SK-N-SH (cell line): Measurements from ENCODE around the gene FEV. TPM values are rescaled to one million over a fixed set of nuclear protein-coding genes. Genes with fewer than 3 reads are reported as not detected.

Experiments used
- CTCF ChIA-PET: fragments of 300-600, 350-600 bp; formaldehyde crosslinking; extraction: SDS; loops from one replicate; lab custom pipeline; 2021; lab: Yijun Ruan, JAX
- POLR2A ChIA-PET: fragments of 350-600 bp; sonication (Branson Sonifier 250); formaldehyde crosslinking; extraction: SDS; loops from one replicate; lab custom pipeline; 2020; ENCODE audit warnings: antibody characterized with exemption, inconsistent platforms; lab: Yijun Ruan, JAX
- DNase-seq: peaks from one replicate; pipeline ENCODE4 v3.0.0; 2012
- H2AFZ ChIP-seq: fragments of 200-600 bp; sonication (generic); 2 replicates; pipeline ENCODE4 v1.8.1; 2016; ENCODE audit warnings: antibody characterized with exemption, mild to moderate bottlenecking, low read depth
- H3F3A ChIP-seq: fragments of 200-600 bp; sonication (generic); replicated peaks from 2 replicates; pipeline ENCODE3; 2016; ENCODE audit warnings: antibody characterized with exemption, mild to moderate bottlenecking; ENCODE audit not compliant: insufficient read depth
- H3K27ac ChIP-seq, 2 experiments: fragments of 200-500 bp in 1 of 2; fragments of 200-600 bp in 1 of 2; sonication (Bioruptor generic) in 1 of 2; sonication (generic), shearing (Covaris generic) in 1 of 2; 2 replicates each; pipeline versions ENCODE4 v1.5.1 to v1.6.1; 2014 to 2016; ENCODE audit warnings: low read depth in 2 of 2, inconsistent platforms in 1 of 2, low read length in 1 of 2, mild to moderate bottlenecking in 1 of 2, mixed read lengths in 1 of 2
- H3K27me3 ChIP-seq: fragments of 200-600 bp; sonication (generic), shearing (Covaris generic); 2 replicates; pipeline ENCODE4 v1.6.1; 2016; ENCODE audit warnings: mixed run types; ENCODE audit not compliant: insufficient read depth
- H3K36me3 ChIP-seq, 2 experiments: fragments of 200-500 bp in 1 of 2; fragments of 200-600 bp in 1 of 2; sonication (Bioruptor generic) in 1 of 2; sonication (generic) in 1 of 2; replicated peaks in 1 of 2; 2 replicates each; pipeline versions ENCODE3 to v1.5.1; 2014 to 2016; ENCODE audit warnings: low read length in 1 of 2, mild to moderate bottlenecking in 1 of 2; ENCODE audit not compliant: insufficient read depth in 2 of 2, control insufficient read depth in 1 of 2
- H3K4me1 ChIP-seq, 2 experiments: fragments of 200-500 bp in 1 of 2; fragments of 200-600 bp in 1 of 2; sonication (Bioruptor generic) in 1 of 2; sonication (generic), shearing (Covaris generic) in 1 of 2; 2 replicates each; pipeline versions ENCODE4 v1.5.1 to v1.6.1; 2014 to 2016; ENCODE audit warnings: low read depth in 1 of 2, low read length in 1 of 2, mixed run types in 1 of 2; ENCODE audit not compliant: insufficient read depth in 2 of 2, control insufficient read depth in 1 of 2
- H3K4me2 ChIP-seq: fragments of 200-600 bp; sonication (generic), shearing (Covaris generic); 2 replicates; pipeline ENCODE4 v1.6.1; 2017; ENCODE audit warnings: mixed run types
- H3K4me3 ChIP-seq, 2 experiments: fragments of 200-500 bp in 1 of 2; fragments of 200-600 bp in 1 of 2; sonication (Bioruptor generic) in 1 of 2; sonication (generic), shearing (Covaris generic) in 1 of 2; 2 replicates each; pipeline versions ENCODE4 v1.5.1 to v1.8.1; 2014 to 2016; ENCODE audit warnings: low read depth in 2 of 2, inconsistent platforms in 1 of 2, low read length in 1 of 2, mild to moderate bottlenecking in 1 of 2, mixed read lengths in 1 of 2, moderate library complexity in 1 of 2
- H3K79me2 ChIP-seq: fragments of 200-600 bp; sonication (generic); 2 replicates; pipeline ENCODE4 v1.8.1; 2017; ENCODE audit warnings: mild to moderate bottlenecking; ENCODE audit not compliant: insufficient read depth
- H3K9ac ChIP-seq: fragments of 200-600 bp; sonication (generic); 2 replicates; pipeline ENCODE4 v1.6.1; 2017; ENCODE audit warnings: mixed run types
- H3K9me2 ChIP-seq: fragments of 200-600 bp; sonication (generic); 2 replicates; pipeline ENCODE4 v1.6.1; 2017; ENCODE audit warnings: mixed run types
- H3K9me3 ChIP-seq: fragments of 200-600 bp; sonication (generic); 2 replicates; pipeline ENCODE4 v1.6.1; 2017; ENCODE audit warnings: mixed run types, mild to moderate bottlenecking, moderate library complexity
- H4K20me1 ChIP-seq: fragments of 200-600 bp; sonication (generic); 2 replicates; pipeline ENCODE4 v1.6.1; 2017; ENCODE audit warnings: mild to moderate bottlenecking, mixed run types; ENCODE audit not compliant: insufficient read depth
- CHD2 ChIP-seq: fragments of 150-350 bp; IDR thresholded peaks from 2 replicates; pipeline ENCODE4 v1.6.1; 2018; ENCODE audit warnings: low read length; ENCODE audit not compliant: partially characterized antibody
- CTCF ChIP-seq: fragments of 200-600 bp; sonication (generic); IDR thresholded peaks from 2 replicates; pipeline ENCODE4 v1.6.1; 2017; ENCODE audit warnings: antibody characterized with exemption, mild to moderate bottlenecking, moderate library complexity
- EP300 ChIP-seq, 2 experiments: IDR thresholded peaks; 2 replicates each; pipeline versions ENCODE4 v1.4.0 to v1.6.1; 2012; ENCODE audit warnings: borderline replicate concordance in 1 of 2, low read depth in 1 of 2, low read length in 1 of 2
- GATA2 ChIP-seq: sonication (generic); formaldehyde crosslinking; IDR thresholded peaks from 2 replicates; pipeline ENCODE4 v1.5.0; 2020; ENCODE audit warnings: mild to moderate bottlenecking, missing genetic modification reagents
- MEF2A ChIP-seq: IDR thresholded peaks from 2 replicates; pipeline ENCODE4 v1.4.0; 2012; ENCODE audit warnings: low read depth, borderline replicate concordance
- NFIC ChIP-seq: IDR thresholded peaks from 2 replicates; pipeline ENCODE4 v1.4.0; 2012; ENCODE audit warnings: borderline replicate concordance
- NRF1 ChIP-seq: IDR thresholded peaks from 2 replicates; pipeline ENCODE4 v1.6.1; 2012; ENCODE audit warnings: low read depth, mild to moderate bottlenecking, low read length
- PBX3 ChIP-seq: IDR thresholded peaks from 2 replicates; pipeline ENCODE4; 2012
- RAD21 ChIP-seq: IDR thresholded peaks from 2 replicates; pipeline ENCODE4 v1.6.1; 2012; ENCODE audit warnings: mild to moderate bottlenecking, low read length
- RCOR1 ChIP-seq: fragments of 150-350 bp; IDR thresholded peaks from 2 replicates; pipeline ENCODE4 v1.6.1; 2017; ENCODE audit warnings: antibody characterized with exemption, low read length
- RXRA ChIP-seq: IDR thresholded peaks from 2 replicates; pipeline ENCODE4 v1.4.0; 2012; ENCODE audit warnings: low read depth, mild to moderate bottlenecking, borderline replicate concordance
- SIN3A ChIP-seq: IDR thresholded peaks from 2 replicates; pipeline ENCODE4 v1.6.1; 2012; ENCODE audit warnings: low read depth, mild to moderate bottlenecking, low read length, moderate library complexity, borderline replicate concordance
- SMC3 ChIP-seq: IDR thresholded peaks from 2 replicates; pipeline ENCODE4 v1.6.1; 2012; ENCODE audit warnings: low read depth, low read length, improper control_type of control experiment
- USF2 ChIP-seq: fragments of 150-350 bp; IDR thresholded peaks from 2 replicates; pipeline ENCODE4 v1.6.1; 2017; ENCODE audit warnings: antibody characterized with exemption, low read length, low read depth, borderline replicate concordance
- ZBTB33 ChIP-seq: IDR thresholded peaks from 2 replicates; pipeline ENCODE4 v1.4.0; 2012; ENCODE audit warnings: low read depth, borderline replicate concordance
- WGBS: methylation state at CpG from one replicate; pipeline ENCODE4 v1.1.6; 2017; ENCODE audit warnings: low lambda C conversion rate; 5-methylcytosine and 5-hydroxymethylcytosine counted together
- polyA plus RNA-seq, 3 experiments: library from polyadenylated mRNA; depleted of rRNA; stranded (reverse); fragments of >200 nt; gene quantifications; 2 replicates each; pipeline ENCODE4 v1.2.3, GENCODE V29; 2012

Gene FEV
- polyA plus RNA-seq, 1 of the 3 experiments (the other 2 are of a cell fraction) = 0.53 TPM

- TF ChIP-seq PBX3 = no peak
- TF ChIP-seq RXRA = no peak
- no peak for TF ChIP-seq NRF1
- no peak for TF ChIP-seq NFIC
- TF ChIP-seq SIN3A = no peak
Observed at GRCh38 chr2:219010873-219011272, 25.9 kb upstream of the FEV start (continued).

- no peaks in the 10 kb centered on the region for H3K4me1 ChIP-seq
- H3F3A ChIP-seq = no peaks in the 10 kb centered on the region
- H3K79me2 ChIP-seq = no peaks in the 10 kb centered on the region
- WGBS = 50% methylated on average over 6 of the region's 6 CpGs
- no peaks in the 10 kb centered on the region for H3K9me3 ChIP-seq
- H3K4me2 ChIP-seq = no peak overlapping the region
- no peaks in the 10 kb centered on the region for H3K9me2 ChIP-seq
- no peak overlapping the region for H3K9ac ChIP-seq
- peak; percentile 64 for DNase-seq
- ChIA-PET CTCF (interaction anchor here (0.6 to 20.3 kb wide), 13 partner anchors 10 to 149 kb away, joined by 3 to 258 read pairs (median 6); partner anchors contain the start of gene NHEJ1), POLR2A (interaction anchor here (0.8 kb wide), 1 partner anchor 9 kb away, joined by 3 read pairs; no protein-coding TSS in a partner anchor)
- H3K27ac ChIP-seq = no peak overlapping the region
- peak; percentile 35; the same call in 1 of the 2 replicates for TF ChIP-seq SMC3
- no peak for TF ChIP-seq MEF2A
- peak; percentile 30 for TF ChIP-seq CTCF
- TF ChIP-seq RCOR1 = no peak
- TF ChIP-seq RAD21 = peak; percentile 62
- H3K4me3 ChIP-seq = no peak overlapping the region
- H4K20me1 ChIP-seq = no peaks in the 10 kb centered on the region
- no peak overlapping the region for H2AFZ ChIP-seq
- H3K27me3 ChIP-seq = no peaks in the 10 kb centered on the region
- no peaks in the 10 kb centered on the region for H3K36me3 ChIP-seq
Observed at GRCh38 chr2:219010162-219010756, 25.3 kb upstream of the FEV start.

GRCh38 chr2:219009294-219009693, 24.3 kb upstream of the FEV start:
- Histone ChIP-seq H3K9me3 (no peaks in the 10 kb centered on the region), H3K27ac (no peak overlapping the region), H3K79me2 (no peaks in the 10 kb centered on the region), H3K9me2 (no peaks in the 10 kb centered on the region), H3K4me3 (no peak overlapping the region), H4K20me1 (no peaks in the 10 kb centered on the region)
- no peak for TF ChIP-seq PBX3
- no peak for TF ChIP-seq USF2
- no peak for TF ChIP-seq ZBTB33
- TF ChIP-seq CHD2 = no peak
- no peak for TF ChIP-seq EP300 (IDR thresholded peaks at IDR 0.05; ENCODE audit: borderline replicate concordance in 1 of 2, low read depth in 1 of 2, low read length in 1 of 2)
- TF ChIP-seq NRF1 = no peak
- no peak for TF ChIP-seq GATA2 (CRISPR knock-in tag)
- TF ChIP-seq, all 33 proteins: peak for 0
- Histone ChIP-seq H3K36me3 (no peaks in the 10 kb centered on the region), H3K27me3 (0 out of 2 replicates have a peak, but pooled peaks cover under 1% of the 10 kb centered on the region), H3K4me1 (peaks cover 0 to under 1% of the 10 kb centered on the region in 2 experiments; a peak in 1 of 4 replicates), H3K9ac (no peak overlapping the region), H3F3A (no peaks in the 10 kb centered on the region), H3K4me2 (no peak overlapping the region), H2AFZ (no peak overlapping the region)
- ChIA-PET CTCF (interaction anchor here (0.6 to 20.3 kb wide), 11 partner anchors 8 to 150 kb away, joined by 3 to 258 read pairs (median 3); partner anchors contain the start of gene NHEJ1), POLR2A (no interaction called here)
- 35% methylated on average over 2 of the region's 2 CpGs for WGBS
- no peak for DNase-seq
